ENCODE measurements around the gene DLGAP1.

Gene DLGAP1

DNA sequence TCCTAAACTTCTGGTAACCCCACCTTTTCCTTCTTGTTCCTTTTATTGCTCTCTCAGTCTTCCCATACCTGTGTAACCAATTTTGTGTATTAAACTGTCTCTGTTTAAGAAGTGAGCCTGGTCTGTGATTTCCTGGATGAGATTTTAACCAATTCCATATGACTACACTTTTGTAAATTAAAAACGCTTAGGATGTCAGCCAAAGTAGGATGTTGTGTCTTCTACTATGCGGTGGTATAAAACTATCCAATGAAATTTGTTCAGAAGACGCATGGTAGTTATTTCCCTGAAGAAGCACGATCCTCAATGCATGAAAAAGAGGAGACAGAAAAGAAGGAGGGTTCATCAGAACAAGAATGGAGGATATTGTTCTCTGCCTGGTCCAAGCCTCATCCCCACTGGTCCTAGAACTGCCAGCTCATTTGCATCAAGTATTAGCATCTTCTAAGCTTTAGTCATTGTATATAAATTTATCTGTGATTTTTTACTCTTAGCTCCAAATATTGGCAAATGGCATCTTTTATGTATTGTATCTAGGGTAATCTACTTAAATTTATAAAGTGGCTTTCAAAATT is 877.7 kb downstream of the DLGAP1 start:
- no peak for DNase-seq

DNA sequence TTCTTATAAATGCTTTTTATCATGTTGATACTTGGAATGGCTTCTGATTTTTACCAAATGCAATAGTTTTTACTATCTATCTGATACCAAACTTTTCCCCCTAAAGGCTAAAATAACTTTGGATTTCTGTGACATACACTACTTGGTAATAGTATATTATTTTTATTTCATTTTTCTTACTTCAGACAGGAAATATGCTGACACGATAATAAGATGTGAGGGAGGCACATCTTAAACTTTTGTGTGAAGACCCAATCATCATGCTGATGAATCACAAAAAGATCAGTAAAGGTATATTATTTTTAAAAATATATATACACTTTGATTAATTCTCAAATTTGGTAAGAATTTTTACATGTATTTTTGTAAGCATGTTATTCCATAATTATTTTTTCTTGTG is 882.3 kb downstream of the DLGAP1 start:
- DNase-seq, result no peak

DNA sequence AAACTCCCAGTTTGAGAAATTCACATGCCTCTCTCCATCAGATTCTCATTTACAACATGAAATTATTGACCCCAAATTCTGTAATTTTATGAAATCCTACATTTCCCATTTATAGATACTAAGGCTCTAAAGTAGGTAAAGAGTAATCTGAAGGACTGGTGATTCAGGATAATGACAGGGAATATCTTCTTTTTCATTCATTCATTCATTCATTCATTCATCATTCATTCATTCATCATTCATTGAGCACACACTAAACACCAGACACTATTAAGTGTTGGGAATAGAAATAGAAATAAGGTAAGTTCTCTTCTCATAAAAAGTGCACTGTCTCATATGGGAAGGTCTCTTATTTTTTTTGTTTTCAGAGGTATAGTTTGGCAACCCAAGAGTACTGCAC is 888.3 kb downstream of the DLGAP1 start:
- DNase-seq, result no peak

DNA sequence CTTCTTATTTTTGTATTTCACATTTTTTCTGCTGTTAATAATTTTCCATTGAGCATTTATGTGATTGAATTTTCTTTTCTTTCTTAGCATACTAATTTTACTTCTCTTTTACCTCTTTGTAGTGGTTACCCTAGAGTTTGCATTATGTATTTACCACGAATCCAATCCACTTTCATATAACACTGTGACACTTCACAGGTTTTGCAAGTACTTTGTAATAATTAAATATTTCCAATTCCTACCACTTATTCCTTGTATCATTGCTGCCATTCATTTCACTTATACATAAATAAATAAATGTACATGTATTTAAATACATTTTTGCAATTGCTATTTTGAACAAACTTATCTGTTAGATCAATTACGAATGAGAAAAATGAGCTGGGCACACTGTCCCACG is 894.4 kb downstream of the DLGAP1 start:
- DNase-seq, result no peak

DNA sequence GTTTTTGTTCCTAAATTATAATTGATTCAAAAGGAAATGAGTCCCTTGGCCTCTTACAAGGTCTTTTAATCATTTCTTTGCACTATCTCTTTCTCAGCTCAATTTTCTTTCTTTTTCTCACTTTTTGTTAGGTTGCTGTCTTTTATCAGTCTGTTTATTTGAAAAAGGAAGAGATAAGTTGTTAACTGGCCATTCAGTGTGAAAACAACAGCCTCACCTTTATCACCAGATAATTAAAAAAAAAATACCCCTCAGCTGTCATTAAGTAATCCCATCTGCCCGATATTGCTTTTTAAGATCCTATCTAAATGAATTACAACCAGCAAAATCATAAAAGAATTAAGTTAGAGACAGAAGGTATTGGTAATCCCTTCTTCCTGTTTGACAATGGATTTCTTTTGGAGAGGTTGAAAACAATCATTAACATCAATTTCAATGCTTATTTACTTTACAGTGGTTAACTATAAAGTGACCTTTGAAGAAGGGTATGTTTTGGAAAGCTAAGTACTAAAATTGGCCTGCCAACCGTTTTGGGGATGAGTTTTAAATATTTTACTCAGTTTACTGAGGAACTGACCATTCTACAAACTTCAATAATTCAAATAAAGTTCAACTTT is 900.2 kb downstream of the DLGAP1 start:
- DNase-seq, result no peak

DNA sequence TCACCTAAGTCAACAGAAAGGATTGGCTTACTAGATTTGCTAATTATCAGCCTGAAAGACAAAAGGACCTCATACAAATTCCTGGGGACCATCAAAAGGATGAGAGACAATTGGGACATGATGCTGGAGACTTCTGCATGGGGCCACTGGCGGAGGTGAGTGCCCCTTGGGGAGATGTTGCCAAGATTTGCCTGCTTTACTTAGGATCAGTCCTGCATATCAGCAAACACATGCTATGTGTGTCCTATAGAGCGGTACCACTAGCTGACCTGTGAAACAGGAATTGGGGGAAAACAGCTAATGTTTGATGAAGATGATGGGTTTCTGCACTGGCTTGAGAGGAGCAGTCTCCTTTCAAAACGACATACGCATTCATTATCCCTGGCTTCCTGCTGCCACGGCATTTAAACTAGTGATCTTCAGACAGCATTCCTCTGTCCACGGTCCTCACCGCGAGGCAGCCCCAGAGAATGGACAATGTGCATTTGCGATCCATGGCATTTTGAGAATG is 901.0 kb downstream of the DLGAP1 start:
- DNase-seq, result peak; percentile 23

DNA sequence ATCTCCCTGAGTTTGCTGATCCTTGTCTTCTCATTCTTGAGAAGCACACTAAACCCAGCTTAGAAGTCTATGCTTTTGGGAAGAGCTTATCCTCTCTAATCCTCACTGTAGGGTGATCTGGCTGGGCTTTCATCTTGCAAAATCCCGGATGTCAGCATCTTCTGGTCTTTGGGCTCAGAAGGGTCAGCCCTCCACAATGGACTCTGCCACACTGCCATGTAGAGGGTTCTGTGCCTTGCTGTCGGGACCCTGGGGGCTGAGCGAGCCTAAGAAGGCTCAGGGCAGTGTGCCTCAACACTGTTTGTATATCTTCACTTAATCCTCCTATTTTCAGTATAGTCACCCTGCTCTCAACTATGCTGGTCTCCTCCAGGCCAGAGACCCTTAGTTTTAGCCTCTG is 902.8 kb downstream of the DLGAP1 start:
- no peak for DNase-seq

DNA sequence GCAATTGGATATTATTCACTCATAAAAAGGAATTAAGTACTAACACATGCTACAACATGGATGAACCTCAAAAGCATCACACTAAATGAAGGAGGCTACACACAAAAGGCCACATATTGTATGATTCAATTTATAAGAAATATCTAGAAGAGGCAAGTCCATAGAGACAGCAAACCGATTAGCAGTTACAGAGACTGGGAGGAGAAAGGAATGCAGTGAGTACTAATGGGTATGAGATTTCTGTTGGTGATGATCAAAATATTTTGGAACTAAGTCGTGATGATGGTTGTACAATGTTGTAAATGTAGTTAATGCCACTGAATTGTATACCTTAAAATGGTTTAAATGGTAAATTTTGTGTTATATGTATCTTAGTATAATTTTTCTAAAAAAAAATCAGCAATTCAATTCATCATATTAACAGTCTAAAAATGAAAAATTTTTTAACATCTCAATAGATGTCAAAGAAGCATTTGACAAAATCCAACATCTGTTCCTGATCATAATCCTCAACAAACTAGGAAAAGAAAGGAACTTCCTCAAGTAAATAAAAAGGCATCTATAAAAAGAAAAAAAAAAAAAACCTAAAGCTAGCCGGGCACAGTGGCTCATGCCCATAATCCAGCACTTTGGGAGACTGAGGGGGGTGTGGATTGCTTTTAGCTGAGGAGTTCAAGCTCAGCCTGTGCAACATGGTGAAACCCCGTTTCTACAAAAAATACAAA is 907.1 kb downstream of the DLGAP1 start:
- peak; percentile 37 for DNase-seq

DNA sequence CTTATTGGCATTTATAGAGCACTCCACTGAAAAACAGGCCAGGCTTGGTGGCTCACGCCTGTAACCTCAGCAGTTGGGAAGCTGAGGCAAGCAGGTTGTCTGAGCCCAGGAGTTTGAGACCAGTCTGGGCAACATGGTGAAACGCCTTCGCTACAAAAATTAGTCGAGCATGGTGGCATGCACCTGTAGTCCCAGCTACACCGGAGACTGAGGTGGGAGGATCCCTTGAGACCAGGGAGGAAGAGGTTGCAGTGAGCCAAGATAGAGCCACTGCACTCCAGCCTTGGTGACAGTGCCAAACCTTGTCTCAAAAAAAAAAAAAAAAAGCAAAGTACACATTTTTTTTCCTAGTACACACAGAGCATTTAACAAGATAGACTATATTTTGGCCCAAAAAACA is 909.0 kb downstream of the DLGAP1 start:
- no peak for DNase-seq

DNA sequence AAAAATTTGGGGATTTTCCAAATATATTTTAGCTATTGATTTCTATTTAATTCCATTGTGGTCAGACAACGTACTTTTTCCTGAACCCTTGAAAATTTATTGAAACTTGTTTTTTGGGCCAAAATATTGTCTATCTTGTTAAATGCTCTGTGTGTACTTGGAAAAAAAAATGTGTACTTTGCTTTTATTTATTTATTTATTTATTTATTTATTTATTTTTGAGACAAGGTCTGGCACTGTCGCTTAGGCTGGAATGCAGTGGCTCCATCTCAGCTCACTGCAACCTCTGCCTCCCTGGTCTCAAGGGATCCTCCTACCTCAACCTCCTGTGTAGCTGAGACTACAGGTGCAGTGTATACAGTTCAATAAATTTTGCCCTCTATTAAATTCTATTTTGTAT is 910.6 kb downstream of the DLGAP1 start:
- DNase-seq, result no peak

DNA sequence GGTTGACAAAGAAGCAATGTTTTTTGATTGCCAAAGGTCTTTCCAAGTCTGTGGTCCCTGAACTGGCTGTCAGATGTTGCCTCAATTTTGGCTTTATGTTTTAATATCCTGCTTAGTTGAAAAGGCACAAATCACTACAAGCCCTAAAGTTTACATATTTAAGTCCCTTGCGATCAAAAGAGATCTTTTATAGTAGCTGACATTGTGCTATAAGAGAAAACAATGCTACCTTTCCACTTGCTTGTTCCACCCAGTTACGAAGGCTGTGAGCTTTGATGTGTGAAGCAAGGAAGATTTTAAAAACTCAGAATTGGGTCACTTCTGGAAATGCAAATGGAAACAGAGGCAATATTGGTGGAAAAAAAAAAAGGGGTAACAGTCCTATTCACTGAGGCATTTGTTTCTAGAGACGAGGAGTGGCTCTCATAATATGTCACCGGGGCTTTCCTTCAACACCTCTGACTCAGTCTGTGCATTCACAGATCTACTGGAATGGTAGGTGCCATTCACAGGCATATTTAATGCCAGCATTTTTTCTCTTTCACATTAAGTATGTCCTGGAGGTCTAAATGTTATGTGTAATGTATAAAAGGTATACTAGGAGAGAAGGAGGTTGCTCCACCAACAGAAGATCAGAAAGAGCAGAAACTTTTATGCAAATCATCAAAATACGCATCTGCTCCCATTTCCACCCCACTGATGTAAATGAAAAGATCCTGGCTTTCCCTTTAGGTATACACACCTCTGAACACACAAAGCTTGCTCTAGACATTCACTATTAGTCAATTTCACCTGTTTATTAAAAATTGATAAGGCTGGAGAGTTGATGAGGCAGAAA is 913.3 kb downstream of the DLGAP1 start:
- DNase-seq, result no peak

DNA sequence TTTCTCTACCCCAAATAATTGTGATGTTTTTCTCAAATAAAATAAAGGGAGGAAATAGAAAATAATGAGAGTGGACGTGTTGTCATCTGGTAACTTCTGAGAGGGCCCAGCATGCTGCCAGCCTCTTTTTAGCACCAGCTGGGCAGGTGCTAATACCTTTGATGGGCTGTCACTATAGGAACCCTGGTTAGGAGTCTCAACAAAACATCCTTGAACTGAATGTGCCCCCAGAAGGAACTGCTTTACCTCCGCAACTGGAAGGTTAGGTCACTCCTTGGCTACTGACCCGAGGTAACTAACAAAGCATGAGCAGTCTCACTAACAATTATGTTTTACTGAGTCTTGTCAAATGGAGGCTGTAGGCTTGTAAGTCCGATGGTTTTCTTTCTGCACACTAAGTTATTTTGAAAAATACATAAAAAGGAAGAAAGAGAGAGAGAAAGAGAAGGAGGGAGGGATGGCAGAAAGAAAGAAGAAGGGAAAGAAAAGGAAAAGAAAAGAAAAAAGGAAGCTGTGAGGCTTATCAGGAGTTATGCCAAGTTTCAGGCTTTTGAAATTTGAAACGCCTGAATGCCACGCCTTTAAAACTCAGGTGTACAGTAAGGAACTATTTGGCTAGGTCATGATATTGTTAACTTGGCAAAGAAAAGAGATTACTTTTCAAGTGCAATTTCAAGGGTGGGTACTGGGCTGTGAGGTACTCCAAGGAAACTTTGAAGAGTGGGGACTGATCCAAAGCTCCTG is 914.1 kb downstream of the DLGAP1 start:
- DNase-seq, result no peak

DNA sequence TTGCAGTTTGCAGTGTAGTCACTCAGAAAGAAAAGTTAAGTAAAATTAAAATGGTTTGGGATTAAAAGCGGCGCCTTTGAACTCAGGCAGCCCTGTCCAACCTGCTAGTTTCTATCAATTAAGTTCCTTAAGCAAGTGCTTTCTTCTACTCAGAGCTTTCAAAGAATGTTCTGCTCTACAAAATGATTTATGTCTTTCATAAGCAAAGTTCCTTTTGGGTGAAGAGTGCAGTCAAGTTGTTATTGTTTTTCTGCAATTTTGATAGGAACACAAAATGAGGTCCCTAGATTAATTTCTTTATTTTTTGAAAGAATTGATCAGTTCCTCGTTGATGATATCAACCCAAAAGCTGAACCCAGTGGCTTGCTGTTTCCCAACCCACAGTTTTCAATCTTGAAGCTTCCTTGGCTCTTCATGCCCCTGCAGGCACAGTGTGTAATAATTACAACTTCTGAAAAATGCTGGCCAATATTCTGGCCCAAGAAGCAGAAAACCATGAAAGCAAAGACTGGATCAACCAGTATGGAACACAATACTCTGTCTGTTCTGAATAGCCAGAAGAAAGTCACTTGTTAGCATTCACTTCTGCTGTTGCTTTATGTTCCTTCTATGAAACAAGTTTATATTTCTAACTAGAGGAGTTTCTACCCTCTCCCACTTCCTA is 916.0 kb downstream of the DLGAP1 start:
- DNase-seq, result no peak

DNA sequence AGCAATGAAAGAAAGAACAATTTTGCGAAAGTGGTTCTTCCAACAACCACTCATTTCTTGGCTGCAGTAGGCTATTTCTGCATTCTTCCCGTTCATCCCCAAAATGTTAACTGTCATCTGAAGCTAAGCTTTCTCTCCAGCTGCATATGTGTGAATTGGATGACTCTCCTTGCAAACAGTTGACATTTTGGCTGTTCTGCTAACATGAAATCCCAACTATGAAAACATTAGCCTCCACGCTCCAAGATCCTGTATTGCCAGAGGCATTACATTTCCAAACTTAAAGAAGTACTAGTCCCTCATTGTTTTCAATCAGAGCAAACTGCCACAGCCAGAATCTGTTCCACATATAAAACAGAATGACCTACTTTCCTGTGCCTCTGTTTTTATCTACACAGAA is 916.7 kb downstream of the DLGAP1 start:
- DNase-seq, result no peak

DNA sequence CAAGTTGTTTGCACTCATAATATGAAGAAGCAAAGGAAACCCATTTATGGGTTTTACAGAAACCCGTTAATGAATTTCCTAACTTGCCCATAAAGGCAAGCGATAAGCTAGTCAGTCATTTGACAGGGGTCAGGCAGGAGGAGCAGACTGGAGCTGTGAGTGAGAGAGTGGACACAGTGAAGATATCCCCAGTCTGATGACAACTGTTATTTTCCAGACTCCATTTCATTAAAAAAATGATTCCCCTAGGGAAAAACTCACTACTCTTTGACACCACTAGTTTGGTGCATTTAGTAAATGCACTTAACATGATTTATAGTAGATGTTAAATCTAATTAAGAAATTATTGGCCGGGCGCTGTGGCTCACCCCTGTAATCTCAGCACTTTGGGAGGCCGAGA is 924.3 kb downstream of the DLGAP1 start:
- DNase-seq, result no peak

DNA sequence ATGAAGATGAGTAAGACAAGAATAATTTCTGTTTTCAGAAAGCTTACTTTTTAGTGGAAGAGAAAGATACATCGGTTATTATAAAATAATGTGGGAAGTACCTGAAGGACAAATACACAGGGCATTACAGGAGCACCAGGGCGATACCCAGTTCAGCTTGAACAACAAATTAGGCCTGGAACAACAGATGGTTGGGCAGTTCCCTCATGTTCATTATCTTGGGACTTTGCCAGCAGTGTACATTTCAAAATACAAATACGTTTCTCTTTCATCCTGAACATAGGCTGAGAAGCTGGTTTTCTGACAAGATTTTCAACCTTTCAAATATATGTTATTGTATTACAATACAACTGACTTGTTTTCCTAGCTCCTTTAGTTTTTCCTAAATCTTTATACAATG is 925.5 kb downstream of the DLGAP1 start:
- no peak for DNase-seq

DNA sequence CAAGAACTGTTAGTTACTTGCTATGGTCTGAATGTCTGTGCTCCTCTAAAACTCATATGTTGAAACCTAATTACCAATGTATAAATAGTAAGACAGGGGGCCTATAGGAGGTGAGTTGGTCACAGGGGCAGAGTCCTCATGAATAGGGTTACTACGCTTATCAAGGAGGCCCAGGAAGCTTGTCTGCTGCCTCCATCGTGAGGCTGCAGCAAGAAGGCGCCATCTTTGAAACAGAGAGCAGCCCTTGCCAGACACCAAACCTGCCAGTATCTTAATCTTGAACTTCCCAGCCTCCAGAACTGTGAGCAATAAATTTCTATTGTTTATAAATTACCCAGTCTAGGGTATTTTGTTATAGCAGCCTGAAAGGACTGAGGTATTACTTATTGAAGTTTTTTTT is 926.0 kb downstream of the DLGAP1 start:
- no peak for DNase-seq

DNA sequence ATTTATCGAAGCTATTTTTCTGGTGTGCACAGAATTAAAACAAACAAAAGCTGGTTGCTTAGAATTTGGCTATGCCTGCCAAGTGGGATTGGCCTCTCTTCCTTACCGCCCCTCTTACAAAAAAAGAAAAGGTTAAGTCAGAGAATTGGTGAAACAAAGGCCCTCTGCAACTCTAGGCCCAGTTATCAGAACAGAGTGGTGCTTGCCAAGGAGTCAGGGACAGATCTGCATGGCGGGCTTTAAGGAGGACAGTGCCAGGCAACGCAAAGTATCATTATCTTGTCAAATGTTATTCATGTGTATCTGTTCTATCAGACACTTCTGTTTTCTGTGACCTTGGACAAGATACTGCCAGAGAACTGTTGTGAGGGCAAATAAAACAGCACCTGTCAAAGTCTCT is 926.9 kb downstream of the DLGAP1 start:
- DNase-seq, result no peak

DNA sequence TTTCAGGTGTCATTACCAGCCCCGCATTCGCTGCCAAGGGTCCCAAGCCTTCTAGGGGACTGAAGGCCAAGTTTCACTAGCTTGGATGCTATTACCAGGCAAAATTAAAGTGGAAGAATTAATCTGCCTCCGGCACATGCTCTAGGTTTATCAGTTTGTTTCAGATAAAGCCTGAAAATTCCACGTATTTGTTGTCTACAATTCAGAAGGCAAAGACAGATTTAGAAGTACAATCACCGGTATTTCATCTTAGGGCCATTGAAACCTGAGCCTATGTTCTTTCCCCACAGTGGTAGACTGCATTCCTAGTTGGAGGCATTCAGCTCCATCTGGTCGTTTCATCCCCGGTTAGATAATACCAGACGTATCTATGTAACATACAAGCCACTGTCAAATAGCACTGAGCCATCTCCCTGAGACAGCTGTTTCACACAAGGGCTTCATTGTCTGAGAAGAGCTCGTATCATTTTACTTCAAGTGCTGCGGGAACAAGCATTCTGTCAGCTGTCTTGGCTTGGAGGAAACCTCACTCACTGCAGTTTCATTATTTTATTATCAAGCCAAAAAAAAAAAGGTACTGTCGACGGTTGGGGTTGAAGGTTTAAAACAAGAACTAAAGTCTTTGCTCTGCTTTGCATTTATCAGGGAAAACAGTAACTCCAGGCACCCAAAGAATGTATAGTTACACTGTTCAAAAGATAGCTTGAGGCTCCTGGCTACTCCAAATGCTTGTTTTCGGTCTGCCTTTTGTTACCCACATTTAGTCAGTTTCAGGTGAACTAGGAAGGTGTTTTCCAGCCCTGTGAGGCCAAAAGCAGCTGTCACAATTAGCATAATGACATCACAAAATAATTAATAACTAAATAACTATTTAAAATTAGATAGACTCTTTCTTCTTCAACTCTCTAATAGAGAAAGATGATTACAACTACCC is 928.4 kb downstream of the DLGAP1 start:
- DNase-seq, result peak; percentile 34

DNA sequence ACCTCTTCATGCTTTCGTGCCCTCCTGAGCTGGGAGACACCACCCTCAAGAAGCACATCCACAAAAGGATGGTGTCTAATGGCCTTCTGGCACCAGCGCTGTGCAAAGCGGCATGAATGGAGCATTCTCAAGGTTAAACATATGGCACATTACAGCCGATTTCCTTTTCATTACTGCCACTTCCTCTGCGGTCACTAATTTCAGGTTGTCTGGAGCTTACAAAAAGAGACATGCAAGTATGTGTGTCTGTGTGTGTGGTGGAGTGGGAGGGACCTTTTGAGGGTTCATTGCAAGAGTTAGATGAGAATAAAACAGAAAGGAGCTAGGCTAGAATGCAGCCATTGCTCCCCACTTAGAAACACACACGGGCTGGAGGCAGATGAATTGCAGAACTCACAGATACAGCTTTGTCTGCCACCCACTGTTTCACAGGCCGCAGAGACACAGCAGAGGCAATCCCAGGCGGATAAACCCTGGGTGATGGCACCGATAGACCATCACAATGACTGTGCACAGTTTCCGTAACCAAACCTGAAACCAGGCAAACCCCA is 929.2 kb downstream of the DLGAP1 start:
- no peak for DNase-seq

Data from fibroblast of skin of scalp (primary cell).